ENCODE results near the gene FMN1.

DNA sequence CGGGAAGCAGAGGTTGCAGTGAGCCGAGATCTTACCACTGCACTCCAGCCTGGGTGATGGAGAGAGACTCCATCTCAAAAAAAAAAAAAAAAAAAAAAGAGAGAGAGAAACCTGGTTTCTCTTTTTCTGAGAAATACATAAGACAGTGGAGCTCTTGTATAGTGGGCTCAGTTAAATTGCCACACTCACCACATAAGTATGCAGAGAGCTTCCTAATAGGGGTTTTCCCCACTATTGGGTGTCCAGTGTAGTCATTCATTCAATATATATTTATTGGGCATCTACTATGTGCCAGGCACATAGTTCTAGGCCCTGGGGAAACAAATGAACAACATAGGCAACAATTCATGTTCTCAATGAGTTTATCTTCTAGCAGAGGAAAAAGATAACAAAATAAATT lies 48.9 kb upstream of the FMN1 start:
- TF ChIP-seq EZH2 (IDR thresholded peaks at IDR 0.05; ENCODE audit: insufficient read depth, poor library complexity, severe bottlenecking): no peak
- TF ChIP-seq EZH2phosphoT487 (IDR thresholded peaks at IDR 0.05; ENCODE audit: insufficient read depth, low read depth): no peak
